GM12892 (cell line): ENCODE data around the gene SLC38A5.

ENCODE experiments used
- POLR2A ChIP-seq: IDR thresholded peaks from 2 replicates; pipeline ENCODE4 v1.6.1; 2011; ENCODE audit warnings: low read depth, low read length, control low read depth
- POLR2AphosphoS5 ChIP-seq: IDR thresholded peaks from 2 replicates; pipeline ENCODE4 v1.6.1; 2011; ENCODE audit warnings: low read depth, low read length, control low read depth
- TAF1 ChIP-seq: IDR thresholded peaks from 2 replicates; pipeline ENCODE4 v1.6.1; 2011; ENCODE audit warnings: low read depth, mild to moderate bottlenecking, control low read depth, low read length, borderline replicate concordance

- no peak for TF ChIP-seq POLR2A
- no peak for TF ChIP-seq TAF1
- no peak for TF ChIP-seq POLR2AphosphoS5
Observed at GRCh38 chrX:48489892-48490291, 19.8 kb upstream of the SLC38A5 start.
